Activated effector memory CD4-positive, alpha-beta T cell treated with anti-CD3 and anti-CD28 coated beads, Interleukin-2, amount 50 U/mL, for 16 hours (primary cell): ENCODE data around the gene ZBTB16.

Experiments used
- DNase-seq: peaks from one replicate; pipeline ENCODE4 v3.0.0-alpha.2; 2020

ZBTB16 gene

DNA sequence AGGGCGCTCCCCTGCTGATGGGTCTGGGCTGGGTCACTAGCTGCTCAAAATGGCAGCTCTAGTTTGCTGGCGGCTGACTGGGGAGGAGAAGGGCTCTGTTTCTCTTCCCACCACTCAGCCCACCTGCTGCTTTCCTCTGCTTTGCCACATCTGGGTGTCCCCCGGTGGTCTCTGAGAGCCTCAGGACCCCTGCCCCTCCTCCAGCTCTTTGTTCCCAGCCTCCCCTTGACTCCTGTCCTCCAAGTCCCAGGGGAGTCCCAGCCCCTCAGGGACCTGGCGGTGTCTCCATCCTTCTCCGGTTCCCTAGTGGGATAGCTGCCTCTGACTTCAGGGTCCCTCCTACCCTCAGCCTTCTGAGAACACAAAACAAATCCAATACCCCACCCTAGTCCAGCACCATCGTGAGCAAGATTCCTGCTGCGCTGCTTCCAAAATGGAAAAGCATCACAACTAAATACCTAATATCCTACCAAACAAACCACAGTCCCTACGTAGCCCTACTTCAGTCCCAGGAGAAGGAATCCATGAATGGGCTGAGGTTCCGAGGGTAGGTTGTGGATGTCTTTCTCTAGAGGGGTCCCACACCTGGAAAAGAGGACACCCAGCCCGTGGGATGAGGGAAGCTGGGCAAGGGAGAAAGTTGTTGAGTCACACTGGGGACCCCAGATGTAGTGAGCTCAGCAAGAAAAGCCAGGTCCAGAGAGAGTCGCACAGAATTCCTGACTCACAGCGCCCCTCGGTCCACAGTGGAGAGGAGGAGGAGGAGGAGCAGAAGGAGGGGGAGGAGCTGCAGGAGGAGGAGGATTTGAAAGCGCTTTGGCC is 191.7 kb downstream of the ZBTB16 start:
- DNase-seq: no peak

DNA sequence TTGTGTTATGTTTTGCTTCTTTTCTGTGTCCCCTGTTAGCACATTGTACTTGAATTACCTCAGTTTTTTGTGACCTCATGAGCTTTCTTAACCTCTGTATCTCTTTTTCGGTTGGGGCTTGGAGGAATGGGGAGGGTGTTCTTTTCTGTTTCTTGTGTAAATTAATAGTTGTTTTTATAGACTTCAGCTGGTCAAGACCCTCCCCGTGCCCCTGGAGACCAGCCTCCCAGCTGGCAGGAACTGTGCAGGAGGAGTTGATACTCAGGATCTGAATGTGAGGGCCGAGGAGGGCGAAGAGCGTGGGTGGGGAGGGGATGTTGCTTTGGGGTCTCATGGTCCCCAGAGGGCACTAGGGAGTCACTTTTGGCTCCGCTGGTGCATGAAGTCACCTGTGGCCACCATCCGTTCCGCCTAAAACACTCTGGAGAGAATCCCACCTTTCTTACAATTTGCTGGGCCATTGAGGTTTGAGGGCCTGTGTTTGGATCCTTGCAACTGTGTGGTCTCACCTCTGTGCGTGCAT is 192.4 kb downstream of the ZBTB16 start:
- no peak for DNase-seq

DNA sequence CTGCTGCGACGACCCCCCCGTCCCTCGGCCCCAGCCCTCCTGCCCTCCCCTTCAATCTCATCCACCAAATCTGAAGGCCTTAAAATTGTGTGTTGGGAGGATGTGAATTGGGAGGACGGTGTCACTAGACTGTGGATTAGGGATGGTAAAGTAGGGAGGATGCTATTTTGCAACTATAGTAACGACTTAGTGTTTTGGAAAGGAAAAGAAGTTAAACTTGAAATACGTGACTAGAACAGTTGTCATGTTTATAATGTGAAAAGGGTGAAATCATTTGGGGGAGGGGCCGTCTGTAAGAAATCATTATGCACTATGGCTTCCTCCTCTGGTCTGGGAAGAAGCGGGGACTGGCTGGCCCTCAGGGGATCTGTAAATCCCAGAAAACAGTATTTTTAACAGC is 193.3 kb downstream of the ZBTB16 start:
- no peak for DNase-seq

DNA sequence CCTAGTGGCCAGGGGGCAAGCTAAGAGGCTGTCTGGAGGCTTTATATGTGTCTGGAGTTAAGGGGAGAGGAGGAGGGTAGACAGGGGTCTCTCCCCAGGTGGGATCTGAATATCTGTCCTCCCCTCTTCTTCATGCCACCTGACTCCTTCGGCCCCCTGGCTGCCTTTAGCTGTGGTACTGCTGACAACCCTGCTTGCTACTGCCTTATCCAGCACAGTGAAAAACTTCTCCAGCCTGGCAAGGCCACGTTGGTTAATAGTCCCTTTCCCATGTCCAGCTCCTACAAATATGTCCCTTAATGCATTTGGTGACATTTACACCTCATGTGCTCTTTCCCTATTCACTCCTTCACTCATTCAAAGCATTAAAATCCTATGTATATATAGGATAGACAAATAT is 194.3 kb downstream of the ZBTB16 start:
- no peak for DNase-seq

DNA sequence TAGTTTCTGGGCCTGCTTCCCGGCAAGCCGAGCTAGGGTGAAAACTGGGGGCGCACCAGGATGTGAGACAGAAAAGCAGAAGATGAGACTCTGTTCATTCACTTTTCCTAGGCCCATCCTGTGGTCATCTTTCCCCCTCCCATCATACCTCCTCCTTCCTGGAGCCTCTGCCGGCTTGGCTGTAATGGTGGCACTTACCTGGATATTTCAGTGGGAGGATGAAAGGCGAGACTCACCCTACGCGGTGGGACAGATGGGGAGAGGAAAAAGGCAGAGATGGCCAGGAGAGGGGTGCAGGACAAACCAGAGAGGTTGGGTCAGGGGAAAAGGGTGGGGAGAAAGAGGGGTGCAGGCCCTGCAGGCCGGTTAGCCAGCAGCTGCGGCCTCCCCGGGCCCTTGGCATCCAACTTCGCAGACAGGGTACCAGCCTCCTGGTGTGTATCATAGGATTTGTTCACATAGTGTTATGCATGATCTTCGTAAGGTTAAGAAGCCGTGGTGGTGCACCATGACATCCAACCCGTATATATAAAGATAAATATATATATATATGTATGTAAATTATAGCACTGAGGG is 195.1 kb downstream of the ZBTB16 start:
- no peak for DNase-seq

DNA sequence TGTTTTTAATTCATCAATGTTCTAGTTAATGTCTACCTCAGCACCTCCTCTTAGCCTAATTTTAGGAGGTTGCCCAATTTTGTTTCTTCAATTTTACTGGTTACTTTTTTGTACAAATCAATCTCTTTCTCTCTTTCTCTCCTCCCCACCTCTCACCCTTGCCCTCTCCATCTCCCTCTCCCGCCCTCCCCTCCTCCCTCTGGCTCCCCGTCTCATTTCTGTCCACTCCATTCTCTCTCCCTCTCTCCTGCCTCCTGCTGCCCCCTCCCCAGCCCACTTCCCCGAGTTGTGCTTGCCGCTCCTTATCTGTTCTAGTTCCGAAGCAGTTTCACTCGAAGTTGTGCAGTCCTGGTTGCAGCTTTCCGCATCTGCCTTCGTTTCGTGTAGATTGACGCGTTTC is 195.8 kb downstream of the ZBTB16 start:
- no peak for DNase-seq

DNA sequence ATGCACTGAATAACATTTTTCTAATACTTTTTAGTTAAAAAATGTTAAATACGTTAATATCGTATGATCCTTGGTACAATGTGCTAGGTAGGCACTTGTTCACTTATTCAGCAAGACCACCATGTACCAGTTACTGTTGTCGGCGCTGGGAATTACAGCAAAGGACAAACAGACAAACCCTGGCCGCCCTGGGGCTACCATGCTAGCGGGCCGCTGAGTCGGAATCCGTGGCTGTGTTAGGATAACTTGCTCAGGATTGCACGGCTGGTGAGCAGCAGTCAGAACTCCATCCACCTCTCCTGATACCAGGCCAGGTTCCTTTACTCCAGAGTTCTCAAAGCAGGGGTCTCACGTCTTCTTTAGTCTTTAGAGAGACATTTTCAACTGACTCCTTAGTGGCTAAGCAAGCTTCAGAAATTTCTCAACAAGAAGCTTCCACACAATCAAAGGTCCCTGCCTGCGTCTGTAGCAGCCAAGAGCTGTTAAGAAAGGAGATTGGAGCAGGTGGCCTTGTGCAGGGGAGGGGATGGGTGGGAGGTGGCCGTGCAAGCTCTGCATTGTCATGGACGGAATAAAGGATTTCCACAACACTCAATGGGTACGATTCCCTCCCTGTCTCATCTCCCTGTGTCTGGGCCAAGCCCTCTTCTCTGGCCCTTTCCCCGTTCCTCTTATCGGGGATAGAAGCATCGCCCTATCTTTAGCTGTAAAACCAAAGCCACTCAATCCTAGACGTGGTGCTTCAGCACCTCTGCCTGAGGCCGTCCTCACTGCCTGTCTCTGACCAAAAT is 196.9 kb downstream of the ZBTB16 start:
- no peak for DNase-seq

DNA sequence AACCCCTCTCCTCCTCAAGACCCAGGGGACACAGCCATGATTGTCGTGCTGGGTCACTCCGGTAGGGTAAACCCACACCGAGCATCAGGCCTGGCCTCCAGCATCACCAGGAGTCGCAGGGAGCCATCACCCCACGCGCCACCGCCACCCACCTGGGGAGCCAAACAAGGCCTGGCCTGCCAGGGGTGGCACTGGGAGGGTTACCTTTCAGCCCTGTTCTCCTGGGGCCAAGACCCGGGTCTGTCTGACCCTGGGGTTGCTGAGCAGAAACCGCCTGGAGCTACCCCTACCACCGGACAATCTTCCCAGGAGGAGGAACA is 197.4 kb downstream of the ZBTB16 start:
- DNase-seq: no peak

DNA sequence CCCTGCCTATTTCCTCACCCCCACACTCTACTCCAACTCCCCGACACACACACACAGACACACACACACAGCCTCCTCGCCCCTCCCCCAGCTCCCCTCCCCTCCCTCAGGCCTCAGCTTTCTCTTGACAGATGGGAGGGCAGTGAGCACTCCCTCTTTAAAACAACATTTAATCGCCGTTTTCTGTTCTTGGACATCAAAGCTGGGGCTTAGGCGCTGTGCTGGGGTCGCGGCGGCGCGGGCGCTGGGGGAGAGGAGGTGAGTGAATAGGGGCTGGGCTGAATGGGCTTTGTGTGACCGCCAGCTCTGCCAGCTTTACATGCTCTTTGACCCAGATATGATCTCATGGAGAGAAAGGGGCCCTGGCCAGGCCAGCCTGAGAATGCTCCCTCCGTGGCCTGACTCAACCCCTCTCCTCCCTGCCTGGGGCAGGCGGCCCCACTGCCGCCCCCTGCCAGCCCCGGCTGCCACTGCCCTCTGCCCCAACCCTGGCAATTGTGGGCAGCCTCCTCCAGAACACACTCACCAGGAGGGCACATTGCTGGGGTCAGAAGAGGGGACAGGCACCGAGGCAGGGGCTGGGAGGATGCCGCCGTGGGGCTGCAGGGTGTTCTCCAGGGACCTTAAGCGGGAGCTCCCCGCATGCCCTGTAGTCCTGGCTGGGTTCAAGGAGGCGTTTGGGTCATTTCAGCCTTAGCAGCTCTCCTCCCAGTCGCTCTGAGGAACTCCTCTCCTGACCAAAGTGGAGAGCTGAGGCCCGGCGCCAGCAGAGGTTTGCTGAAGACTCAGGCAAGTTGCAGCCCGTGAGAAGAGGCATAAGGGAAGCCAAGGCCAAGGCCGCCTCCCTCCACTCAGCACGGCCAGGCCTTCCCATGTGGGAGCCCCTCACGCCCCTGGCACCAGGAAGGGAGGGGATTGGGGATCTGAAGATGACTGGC is 198.4 kb downstream of the ZBTB16 start:
- DNase-seq: no peak

DNA sequence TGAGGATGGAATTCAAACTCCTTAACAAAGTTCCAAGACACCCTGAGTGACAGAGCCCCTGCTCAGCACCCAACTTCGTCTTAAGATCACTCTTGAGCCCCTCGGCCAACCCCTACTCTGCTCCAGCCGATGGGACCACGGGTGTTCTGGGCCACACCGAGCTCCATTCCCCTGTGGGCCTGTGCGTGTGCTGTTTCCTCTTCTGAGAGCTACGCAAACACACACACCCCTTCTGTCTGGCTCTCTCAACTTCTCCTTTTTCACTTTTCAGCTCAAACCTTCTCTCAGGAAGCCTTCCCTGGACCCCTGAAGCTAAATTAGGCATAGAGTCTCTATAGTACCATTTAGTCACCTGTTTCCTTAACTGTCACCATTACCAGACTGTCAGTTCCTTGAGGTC is 199.2 kb downstream of the ZBTB16 start:
- no peak for DNase-seq

DNA sequence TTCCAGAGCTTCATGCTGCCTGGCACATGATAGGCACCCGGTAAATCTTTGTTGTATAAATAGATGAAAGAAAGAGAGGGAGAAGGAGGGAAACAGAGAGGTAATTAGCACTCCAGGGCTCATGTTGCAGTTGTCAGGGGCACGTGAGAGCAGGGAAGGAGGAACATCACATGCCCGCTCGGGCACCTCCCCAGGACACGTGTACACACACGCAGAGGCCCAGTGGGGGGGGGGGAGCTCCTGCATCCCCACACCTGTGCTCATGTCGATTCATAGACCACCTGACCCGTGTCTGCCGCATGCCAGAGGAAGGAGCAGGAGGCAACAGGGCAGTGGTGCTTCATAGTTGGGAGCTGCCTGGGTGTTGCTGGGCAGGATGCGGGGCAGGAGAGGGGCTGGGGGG is 199.6 kb downstream of the ZBTB16 start:
- no peak for DNase-seq

DNA sequence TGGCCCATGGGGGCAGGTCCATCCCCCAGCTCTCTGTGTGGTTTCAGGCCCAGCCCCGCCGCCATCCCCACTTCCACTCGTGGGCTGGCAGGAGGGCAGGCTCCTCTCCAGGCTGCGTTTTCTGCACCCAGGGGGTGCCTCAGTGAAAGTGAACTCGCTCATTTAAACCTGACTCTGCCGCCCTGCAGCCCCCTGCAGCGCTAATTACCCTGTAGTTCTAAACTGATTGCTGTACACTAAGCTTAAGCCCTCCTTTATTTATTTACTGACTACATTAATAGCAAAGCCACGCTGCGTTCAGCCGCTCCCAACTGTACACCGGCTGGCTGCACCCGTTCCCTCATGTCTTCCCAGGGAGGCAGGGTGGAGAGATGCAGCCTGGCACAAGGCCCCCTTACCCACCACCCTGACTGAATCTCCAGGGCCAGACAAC is 200.1 kb downstream of the ZBTB16 start:
- no peak for DNase-seq

DNA sequence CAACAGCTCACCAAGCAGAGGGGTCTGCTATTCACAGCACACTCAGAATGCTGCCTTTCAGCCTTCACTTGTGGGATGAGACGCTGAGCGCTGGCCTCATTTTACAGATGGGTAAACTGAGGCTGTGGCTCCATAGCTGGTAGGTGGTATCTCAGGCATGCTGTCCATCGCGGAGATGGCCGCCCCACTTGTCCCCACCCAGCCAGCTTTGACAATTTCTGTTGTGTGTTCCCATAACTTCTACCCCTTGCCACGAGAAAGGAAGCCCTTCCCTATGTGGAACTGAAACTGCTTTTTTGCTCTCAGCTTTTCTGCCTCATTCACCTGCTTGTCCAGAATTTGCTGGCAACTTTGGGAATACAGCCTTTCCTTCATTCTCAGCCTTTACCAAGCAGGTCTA is 200.6 kb downstream of the ZBTB16 start:
- DNase-seq: no peak

DNA sequence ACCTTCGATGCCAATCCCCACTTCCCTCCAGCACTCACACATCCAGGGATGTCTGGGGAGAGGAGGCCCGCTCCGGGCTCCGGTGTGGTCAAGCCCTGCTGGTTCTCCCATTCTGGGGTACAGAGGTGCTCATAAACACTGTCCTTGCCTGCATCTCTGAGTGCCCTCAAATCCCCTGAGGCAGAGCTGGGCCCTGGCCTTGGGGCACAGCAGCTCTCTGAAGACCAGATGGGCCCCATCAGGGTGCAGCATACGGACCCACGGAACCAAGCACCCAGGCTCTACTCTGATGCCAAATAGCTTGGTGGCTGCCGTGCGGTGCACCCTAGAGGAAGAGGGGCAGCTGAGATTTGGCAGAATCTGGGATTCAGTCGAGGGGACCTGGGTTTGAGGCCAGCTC is 201.0 kb downstream of the ZBTB16 start:
- no peak for DNase-seq

DNA sequence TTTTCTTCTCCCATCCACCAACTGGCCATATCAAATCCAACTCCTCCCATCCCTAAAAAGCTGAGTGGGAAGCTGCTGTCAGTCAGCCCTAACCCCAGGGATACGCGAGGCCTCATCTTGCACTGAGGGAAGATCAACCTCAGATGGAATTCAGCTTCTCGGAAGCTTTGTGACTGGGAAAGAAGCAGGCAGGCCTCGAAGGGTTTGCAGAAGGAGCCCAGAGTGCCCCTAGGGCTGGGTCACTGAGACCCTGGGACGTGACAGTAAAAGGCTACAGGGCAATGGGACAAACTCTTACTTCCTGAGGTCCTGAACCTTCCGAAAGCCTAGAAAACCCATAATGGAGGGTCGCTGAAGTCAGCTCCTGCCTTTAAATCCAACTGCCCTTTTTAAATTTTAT is 202.3 kb downstream of the ZBTB16 start:
- DNase-seq: no peak

DNA sequence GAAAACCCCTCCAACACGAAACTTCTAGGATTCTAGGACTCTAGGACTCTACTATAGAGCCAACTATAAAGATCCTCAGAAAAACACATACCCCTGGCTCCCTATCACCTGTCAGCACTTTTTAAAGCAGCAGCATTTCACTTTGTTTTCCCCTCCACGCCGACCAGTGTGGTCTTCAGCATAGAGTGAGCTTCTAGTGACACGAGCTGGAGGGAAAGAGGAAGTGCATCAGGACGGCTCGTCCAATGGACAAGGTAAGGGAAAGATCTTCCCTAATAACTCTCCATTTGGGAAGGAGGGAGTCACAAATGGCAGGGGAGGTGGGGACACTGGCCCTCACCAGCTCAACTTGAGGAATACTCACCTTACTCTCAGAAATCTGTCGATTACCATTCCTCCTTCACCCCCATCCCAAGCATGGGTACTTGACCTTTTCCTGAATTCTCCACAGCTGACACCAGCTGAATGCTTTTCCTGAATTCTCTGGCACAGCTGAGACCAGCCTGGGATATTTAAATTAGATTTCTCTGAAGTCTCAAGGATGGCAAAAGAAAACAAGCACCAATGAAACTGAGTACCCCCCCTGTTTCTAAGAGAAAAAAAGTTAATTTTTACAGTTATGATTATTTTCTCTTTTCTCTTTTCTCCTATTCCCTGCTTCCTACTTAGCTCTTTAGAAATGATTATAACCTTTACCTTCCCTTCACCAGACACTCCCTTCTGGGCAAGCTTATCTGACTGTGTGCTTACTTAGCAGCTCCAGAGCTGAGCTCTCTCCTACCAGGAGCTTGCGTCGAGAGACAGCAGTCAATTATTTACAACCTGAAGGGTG is 203.4 kb downstream of the ZBTB16 start:
- DNase-seq: peak; percentile 58

DNA sequence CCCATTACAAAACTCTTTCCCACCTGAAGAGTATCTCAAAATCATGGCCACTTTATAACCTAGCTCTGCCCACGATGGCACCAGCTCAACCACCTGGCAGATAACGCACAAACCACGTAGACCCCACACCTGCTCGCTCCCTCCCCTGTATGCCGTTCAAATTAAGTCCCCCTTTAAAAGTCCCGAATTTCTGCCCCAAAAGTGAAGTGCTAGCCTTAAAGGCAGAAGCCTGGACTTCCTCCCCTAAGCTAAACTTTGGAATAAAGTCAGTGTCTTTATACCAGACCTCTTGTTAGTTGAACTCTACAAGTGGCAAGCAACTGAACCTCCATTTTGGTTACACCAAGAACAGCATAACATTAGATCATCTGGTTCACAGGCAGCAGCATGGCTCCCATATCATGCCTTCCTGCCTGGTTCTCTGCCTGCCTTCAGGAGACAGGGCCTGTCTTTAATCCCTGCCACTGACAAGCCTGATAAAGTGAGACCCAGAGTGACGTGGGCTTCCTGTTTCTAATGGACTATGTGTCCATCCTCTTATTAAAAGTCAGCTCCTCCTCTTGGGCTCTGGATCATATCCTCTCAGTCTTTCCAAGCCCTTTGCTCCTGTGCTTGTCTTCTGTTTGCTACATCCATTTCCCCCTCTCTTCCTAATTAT is 204.1 kb downstream of the ZBTB16 start:
- DNase-seq: no peak

DNA sequence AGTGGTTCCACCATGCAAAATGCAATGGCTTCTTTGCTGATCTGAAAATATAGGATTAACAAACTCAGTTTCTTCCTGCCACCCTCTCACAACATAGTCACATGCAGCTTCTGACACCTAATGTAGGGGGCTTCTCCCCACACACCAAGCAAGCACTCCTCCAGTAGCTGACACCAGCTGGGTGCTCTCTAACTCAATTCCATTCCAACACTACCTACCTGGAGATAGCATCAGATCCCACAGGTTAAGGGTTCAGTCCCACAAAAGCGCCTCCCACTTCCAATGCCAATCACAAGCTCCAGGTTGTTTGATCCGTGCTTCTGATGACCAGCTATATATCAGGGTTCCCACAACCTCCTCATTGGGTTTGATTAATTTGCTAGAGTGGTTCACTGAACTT is 204.9 kb downstream of the ZBTB16 start:
- DNase-seq: no peak

DNA sequence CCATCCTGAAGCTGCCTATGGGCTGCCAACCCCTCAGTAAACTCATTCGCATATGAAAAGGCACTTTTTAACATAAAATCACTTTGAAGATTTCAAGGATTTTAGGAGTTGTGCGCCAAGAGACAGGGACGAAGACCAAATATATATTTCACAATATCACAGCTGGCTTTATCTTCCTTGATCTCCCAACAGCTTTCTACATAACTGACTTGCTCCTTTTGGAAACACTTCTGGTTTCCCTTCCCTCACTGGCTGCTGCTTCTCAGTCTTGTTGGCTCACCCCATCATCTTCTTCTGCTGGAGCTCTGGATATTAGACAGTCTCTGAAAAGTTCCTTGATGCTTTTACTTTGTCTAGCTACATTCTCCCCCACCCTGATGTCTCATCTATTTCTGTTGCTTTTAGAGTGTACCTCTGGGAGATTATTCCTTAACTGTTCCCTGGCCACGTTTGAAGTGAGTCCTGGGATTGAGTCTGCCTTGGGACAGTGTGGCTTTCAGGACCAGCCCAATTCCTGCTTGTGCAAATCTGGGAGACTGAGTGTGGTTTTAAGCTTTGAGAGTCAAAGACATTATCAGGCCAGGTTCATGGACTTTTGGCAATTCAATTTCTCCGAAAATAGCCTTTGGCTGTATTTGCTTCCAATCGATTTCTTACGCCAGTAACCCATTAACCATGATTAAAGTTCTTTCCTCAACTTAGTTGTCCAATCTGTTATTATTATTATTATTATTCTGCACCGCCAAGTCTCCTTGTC is 205.8 kb downstream of the ZBTB16 start:
- DNase-seq: no peak

DNA sequence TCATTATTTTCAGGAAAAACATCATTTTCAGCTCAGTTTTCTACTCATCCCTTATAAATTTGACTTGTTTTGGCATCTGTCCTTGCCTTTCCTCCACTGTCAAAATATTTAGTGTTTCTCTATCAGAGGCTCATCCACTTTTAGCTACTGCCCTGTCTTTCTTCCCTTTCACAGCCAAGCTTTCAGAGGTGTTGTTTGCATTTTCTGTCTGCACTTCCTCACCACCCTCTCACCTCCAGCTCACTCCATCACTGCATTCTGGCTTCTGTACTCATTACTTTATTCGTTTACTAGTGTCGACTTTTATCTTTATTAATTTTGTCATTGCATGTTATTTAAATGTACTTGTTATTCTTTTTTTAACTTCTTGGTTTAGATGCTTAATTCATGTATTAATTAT is 210.0 kb downstream of the ZBTB16 start:
- no peak for DNase-seq
